ENCODE measurements around the gene ZC3H4. TPM values are rescaled to one million over a fixed set of nuclear protein-coding genes. Genes with fewer than 3 reads are reported as not detected.

ZC3H4 gene
- total and polyA plus RNA-seq, 9 of the 15 experiments (the other 6 are each of a cell fraction or from before 2014, with no cell fraction given): 2.2 to 75.6 (median 18.3) TPM

DNA sequence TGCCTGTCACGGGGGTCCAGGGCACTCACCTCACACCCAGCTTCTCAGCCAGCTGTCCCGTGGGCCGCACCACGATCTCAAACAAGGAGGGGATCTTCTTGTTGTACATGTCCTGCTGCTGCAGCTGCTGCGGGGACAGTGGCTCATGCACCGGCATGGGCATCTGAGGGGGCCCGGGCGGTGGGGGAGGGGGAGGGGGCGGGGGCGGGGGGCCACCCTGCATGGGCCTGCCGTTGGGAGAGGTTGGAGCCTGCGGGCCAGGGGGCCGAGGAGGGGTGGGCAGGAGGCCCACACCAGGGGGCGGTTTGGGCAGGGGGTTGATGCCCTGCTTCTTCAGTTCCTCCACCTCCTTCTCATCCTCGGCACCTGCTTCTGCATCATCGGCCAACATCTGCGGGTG is 41.3 kb downstream of the ZC3H4 start:
- Histone ChIP-seq H4K20me1 (replicated peaks; ENCODE audit: control insufficient read depth, insufficient read depth, low read length) (no peaks in the 10 kb centered on the region), H3K27ac (ENCODE audit: extremely low read depth, low read depth, low read length) (no peak overlapping the region), H3K4me2 (ENCODE audit: insufficient read depth, low read length) (no peak overlapping the region), H3K79me2 (ENCODE audit: control insufficient read depth, insufficient read depth, low read length) (no peaks in the 10 kb centered on the region; the same call in 2 of the 3 replicates), H3K36me3 (ENCODE audit: control insufficient read depth, insufficient read depth, low read length) (peaks cover 95% of the 10 kb centered on the region; the same call in 2 of the 3 replicates), H2AFZ (ENCODE audit: low read depth, low read length) (no peak overlapping the region), H3K9me1 (ENCODE audit: control insufficient read depth, insufficient read depth, low read length) (no peaks in the 10 kb centered on the region), H3K9me3 (replicated peaks; ENCODE audit: control insufficient read depth, insufficient read depth, low read depth, low read length) (no peaks in the 10 kb centered on the region), H3K27me3 (ENCODE audit: control insufficient read depth in 2 of 2, insufficient read depth in 2 of 2, low read length in 2 of 2) (no peaks in the 10 kb centered on the region), H3K4me1 (replicated peaks in 1 of 2; ENCODE audit: control insufficient read depth in 2 of 2, insufficient read depth in 2 of 2, low read length in 2 of 2) (peaks cover 0 to 19% of the 10 kb centered on the region in 2 experiments; a peak in 1 of 5 replicates), H3K4me3 (no peak overlapping the region), H3K9ac (ENCODE audit: insufficient read depth in 1 of 2, low read depth in 2 of 2, low read length in 2 of 2) (no peak overlapping the region)
- intact Hi-C loops (cut with micrococcal nuclease): no loop called here
- POLR2A ChIA-PET: interaction anchor here (1.1 kb wide), 1 partner anchor 34 kb away, joined by 3 read pairs; no protein-coding TSS in a partner anchor
- FAIRE-seq (no peak), DNase-seq (ENCODE audit: extremely low read depth in 1 of 4, low spot score in 3 of 4) (no peak), ATAC-seq (no peak)
- no TSS peak for BruUV-seq (replicated peaks)
- no peak for TF ChIP-seq ZKSCAN8 (CRISPR knock-in tag; IDR thresholded peaks at IDR 0.05)
- TF ChIP-seq, protein P1, sequence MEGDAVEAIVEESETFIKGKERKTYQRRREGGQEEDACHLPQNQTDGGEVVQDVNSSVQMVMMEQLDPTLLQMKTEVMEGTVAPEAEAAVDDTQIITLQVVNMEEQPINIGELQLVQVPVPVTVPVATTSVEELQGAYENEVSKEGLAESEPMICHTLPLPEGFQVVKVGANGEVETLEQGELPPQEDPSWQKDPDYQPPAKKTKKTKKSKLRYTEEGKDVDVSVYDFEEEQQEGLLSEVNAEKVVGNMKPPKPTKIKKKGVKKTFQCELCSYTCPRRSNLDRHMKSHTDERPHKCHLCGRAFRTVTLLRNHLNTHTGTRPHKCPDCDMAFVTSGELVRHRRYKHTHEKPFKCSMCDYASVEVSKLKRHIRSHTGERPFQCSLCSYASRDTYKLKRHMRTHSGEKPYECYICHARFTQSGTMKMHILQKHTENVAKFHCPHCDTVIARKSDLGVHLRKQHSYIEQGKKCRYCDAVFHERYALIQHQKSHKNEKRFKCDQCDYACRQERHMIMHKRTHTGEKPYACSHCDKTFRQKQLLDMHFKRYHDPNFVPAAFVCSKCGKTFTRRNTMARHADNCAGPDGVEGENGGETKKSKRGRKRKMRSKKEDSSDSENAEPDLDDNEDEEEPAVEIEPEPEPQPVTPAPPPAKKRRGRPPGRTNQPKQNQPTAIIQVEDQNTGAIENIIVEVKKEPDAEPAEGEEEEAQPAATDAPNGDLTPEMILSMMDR (IDR thresholded peaks at IDR 0.05 in 2 of 3, conservative IDR thresholded peaks at IDR 0.05 in 1 of 3; ENCODE audit: insufficient read depth in 2 of 3, low read depth in 1 of 3, low read length in 3 of 3): 0 out of 6 replicates have a peak, but pooled peaks of 1 of the 3 experiments have one; percentile 5
- in situ Hi-C loops (cut with MboI): no loop called here
- CTCF ChIA-PET (ENCODE audit: low intra/inter-chr PET ratio): no interaction called here
- WGBS (ENCODE audit: insufficient coverage, low coverage, missing lambda C conversion rate): 96% methylated on average over 14 of the region's 17 CpGs

DNA sequence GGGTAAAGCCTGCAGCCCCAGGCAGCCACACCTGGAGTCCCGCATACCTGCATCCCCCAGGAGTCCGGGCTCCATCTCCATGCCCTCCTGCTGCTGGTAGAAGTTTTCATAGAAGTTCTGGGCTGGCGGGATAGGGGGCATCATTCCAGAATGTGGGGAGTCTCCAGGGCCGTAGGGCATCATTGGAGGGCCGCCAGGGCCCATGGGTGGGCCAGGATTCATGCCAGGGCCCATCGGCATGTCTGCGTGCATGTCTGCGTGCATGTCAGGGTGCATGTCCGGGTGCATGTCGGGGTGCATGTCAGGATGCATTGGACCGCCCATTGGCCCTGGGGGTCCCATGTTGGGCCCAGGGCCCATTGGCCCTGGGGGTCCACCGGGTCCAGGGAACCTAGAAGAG is 41.8 kb downstream of the ZC3H4 start:
- H3K4me3 ChIP-seq: no peak overlapping the region
- FAIRE-seq (no peak), DNase-seq (ENCODE audit: extremely low read depth in 1 of 4, low spot score in 3 of 4) (no peak), ATAC-seq (no peak)
- in situ Hi-C loops (cut with MboI) (no loop called here), intact Hi-C loops (cut with micrococcal nuclease) (no loop called here)
- H3K27me3 ChIP-seq (ENCODE audit: control insufficient read depth in 2 of 2, insufficient read depth in 2 of 2, low read length in 2 of 2): no peaks in the 10 kb centered on the region
- no peak overlapping the region for H2AFZ ChIP-seq (ENCODE audit: low read depth, low read length)
- no peak overlapping the region for H3K4me2 ChIP-seq (ENCODE audit: insufficient read depth, low read length)
- H3K9me1 ChIP-seq (ENCODE audit: control insufficient read depth, insufficient read depth, low read length): no peaks in the 10 kb centered on the region
- no TSS peak for BruUV-seq (replicated peaks)
- no peak overlapping the region for H3K27ac ChIP-seq (ENCODE audit: extremely low read depth, low read depth, low read length)
- H3K9ac ChIP-seq (ENCODE audit: insufficient read depth in 1 of 2, low read depth in 2 of 2, low read length in 2 of 2): no peak overlapping the region; a peak in 1 of 4 replicates
- CTCF ChIA-PET (ENCODE audit: low intra/inter-chr PET ratio): no interaction called here
- no peaks in the 10 kb centered on the region for H4K20me1 ChIP-seq (replicated peaks; ENCODE audit: control insufficient read depth, insufficient read depth, low read length)
- H3K9me3 ChIP-seq (replicated peaks; ENCODE audit: control insufficient read depth, insufficient read depth, low read depth, low read length): no peaks in the 10 kb centered on the region
- H3K4me1 ChIP-seq (replicated peaks in 1 of 2; ENCODE audit: control insufficient read depth in 2 of 2, insufficient read depth in 2 of 2, low read length in 2 of 2): peaks cover 0 to 19% of the 10 kb centered on the region in 2 experiments; a peak in 1 of 5 replicates
- H3K36me3 ChIP-seq (ENCODE audit: control insufficient read depth, insufficient read depth, low read length): peaks cover 95% of the 10 kb centered on the region; the same call in 2 of the 3 replicates
- 93% methylated on average over 12 of the region's 12 CpGs for WGBS (ENCODE audit: insufficient coverage, low coverage, missing lambda C conversion rate)
- no peaks in the 10 kb centered on the region for H3K79me2 ChIP-seq (ENCODE audit: control insufficient read depth, insufficient read depth, low read length)
- POLR2A ChIA-PET: no interaction called here
- TF ChIP-seq, protein P2, sequence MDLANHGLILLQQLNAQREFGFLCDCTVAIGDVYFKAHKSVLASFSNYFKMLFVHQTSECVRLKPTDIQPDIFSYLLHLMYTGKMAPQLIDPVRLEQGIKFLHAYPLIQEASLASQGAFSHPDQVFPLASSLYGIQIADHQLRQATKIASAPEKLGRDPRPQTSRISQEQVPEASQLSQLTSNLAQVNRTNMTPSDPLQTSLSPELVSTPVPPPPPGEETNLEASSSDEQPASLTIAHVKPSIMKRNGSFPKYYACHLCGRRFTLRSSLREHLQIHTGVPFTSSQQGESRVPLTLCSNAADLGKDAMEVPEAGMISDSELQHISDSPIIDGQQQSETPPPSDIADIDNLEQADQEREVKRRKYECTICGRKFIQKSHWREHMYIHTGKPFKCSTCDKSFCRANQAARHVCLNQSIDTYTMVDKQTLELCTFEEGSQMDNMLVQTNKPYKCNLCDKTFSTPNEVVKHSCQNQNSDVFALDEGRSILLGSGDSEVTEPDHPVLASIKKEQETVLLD (IDR thresholded peaks at IDR 0.05): no peak
- TF ChIP-seq ZNF174 (CRISPR knock-in tag; IDR thresholded peaks at IDR 0.05) (no peak), BRCA1 (IDR thresholded peaks at IDR 0.05) (no peak), BRCA1 (CRISPR knock-in tag; IDR thresholded peaks at IDR 0.05) (no peak), TEAD2 (tag; IDR thresholded peaks at IDR 0.05) (no peak)
